ENCODE measurements around the gene ARHGEF9.
A peak's percentile ranks its signal among the peaks of the same experiment; 100 is the strongest.

The ARHGEF9 gene

DNA sequence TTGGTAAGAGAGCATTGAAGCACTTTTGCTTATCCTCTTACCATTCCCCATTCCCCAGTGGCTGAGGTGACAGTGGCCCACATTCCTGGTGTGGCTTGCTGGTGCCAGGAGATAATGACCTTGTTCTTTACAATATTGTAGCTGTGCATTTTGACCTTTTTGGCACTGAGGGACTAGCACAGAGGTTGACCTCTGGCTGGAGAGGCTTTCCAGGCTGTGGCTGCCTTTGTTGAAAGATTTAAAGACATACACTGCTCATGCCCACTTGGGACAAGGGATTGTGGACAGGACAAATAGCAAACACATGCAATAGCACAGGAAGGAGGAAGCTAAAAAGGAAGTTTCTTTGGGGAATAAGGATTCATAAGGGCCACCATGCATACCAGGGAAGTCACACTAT, 65.4 kb downstream of the ARHGEF9 start:
- peaks cover 55% of the 10 kb centered on the region for H3K4me1 ChIP-seq (ENCODE audit: low read length)
- H3K27ac ChIP-seq (ENCODE audit: low read length) = peak overlapping the region; percentile 83; the same call in 1 of the 2 replicates
- no peak overlapping the region for H3K4me3 ChIP-seq (ENCODE audit: low read length)
- H2AFZ ChIP-seq (ENCODE audit: low read length) = no peak overlapping the region
- no peaks in the 10 kb centered on the region for H4K20me1 ChIP-seq (ENCODE audit: insufficient read depth, low read length)
- TF ChIP-seq EZH2 (optimal IDR thresholded peaks at IDR 0.05; ENCODE audit: low read depth, low read length) = no peak
- TF ChIP-seq EZH2phosphoT487 (IDR thresholded peaks at IDR 0.05; ENCODE audit: low read length) = no peak
- TF ChIP-seq CTCF (IDR thresholded peaks at IDR 0.05; ENCODE audit: low read length) = no peak
- no peak for DNase-seq
- H3K79me2 ChIP-seq (ENCODE audit: low read length) = no peaks in the 10 kb centered on the region
- no peaks in the 10 kb centered on the region for H3K9me2 ChIP-seq (replicated peaks; ENCODE audit: insufficient read depth, low read length)
- H3K36me3 ChIP-seq (replicated peaks; ENCODE audit: insufficient read depth, low read length) = no peaks in the 10 kb centered on the region
- H3F3A ChIP-seq (ENCODE audit: insufficient read depth, low read length) = peaks cover 14% of the 10 kb centered on the region
- H3K9me3 ChIP-seq (replicated peaks; ENCODE audit: insufficient read depth, low read length) = no peaks in the 10 kb centered on the region
- no peak overlapping the region for H3K4me2 ChIP-seq (ENCODE audit: low read depth, low read length)
- no peak overlapping the region for H3K9ac ChIP-seq (ENCODE audit: low read length)
- no peaks in the 10 kb centered on the region for H3K27me3 ChIP-seq (replicated peaks; ENCODE audit: insufficient read depth, low read length)

DNA sequence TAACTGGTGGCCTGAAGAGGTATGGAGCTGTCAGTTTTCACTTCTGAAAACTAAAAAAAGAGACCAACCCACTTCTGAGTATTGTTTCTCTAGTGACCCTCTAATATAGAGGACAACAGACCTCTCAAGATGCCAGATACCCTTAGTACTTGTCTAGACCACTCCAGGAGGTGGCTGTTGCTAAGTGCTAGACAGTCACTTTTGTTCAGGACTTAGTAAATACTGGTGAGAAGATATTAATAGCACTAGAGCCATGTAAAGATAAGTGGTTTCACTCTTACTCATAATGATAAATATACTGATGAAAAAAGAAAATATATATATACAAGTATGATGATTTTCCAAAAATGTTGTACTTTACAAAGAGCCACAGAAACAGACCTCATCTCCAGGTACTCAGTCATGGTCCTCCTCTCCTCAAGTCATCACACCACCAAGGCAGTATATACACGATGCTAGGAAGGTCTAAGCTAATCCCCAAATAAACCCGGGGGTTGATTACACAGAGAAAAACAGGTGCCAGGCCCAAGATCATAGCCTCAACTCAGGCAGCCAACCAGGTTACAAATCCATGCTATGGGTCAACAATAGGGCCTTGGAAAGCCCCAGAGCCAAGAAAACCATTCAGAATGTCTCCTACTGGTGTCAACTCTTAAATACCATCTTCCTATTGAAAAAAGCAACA, 66.9 kb downstream of the ARHGEF9 start:
- H3K9me2 ChIP-seq (replicated peaks; ENCODE audit: insufficient read depth, low read length) = no peaks in the 10 kb centered on the region
- no peak overlapping the region for H2AFZ ChIP-seq (ENCODE audit: low read length)
- peak overlapping the region; percentile 83 for H3K27ac ChIP-seq (ENCODE audit: low read length)
- no peaks in the 10 kb centered on the region for H4K20me1 ChIP-seq (ENCODE audit: insufficient read depth, low read length)
- no peaks in the 10 kb centered on the region for H3K9me3 ChIP-seq (replicated peaks; ENCODE audit: insufficient read depth, low read length)
- no peaks in the 10 kb centered on the region for H3K36me3 ChIP-seq (replicated peaks; ENCODE audit: insufficient read depth, low read length)
- no peak overlapping the region for H3K4me3 ChIP-seq (ENCODE audit: low read length)
- no peaks in the 10 kb centered on the region for H3K79me2 ChIP-seq (ENCODE audit: low read length)
- peaks cover 14% of the 10 kb centered on the region for H3F3A ChIP-seq (ENCODE audit: insufficient read depth, low read length)
- H3K9ac ChIP-seq (ENCODE audit: low read length) = no peak overlapping the region; the same call in 1 of the 2 replicates
- peaks cover 55% of the 10 kb centered on the region for H3K4me1 ChIP-seq (ENCODE audit: low read length)
- H3K4me2 ChIP-seq (ENCODE audit: low read depth, low read length) = peak overlapping the region; percentile 45
- TF ChIP-seq EZH2 (optimal IDR thresholded peaks at IDR 0.05; ENCODE audit: low read depth, low read length) (no peak), CTCF (IDR thresholded peaks at IDR 0.05; ENCODE audit: low read length) (no peak), EZH2phosphoT487 (IDR thresholded peaks at IDR 0.05; ENCODE audit: low read length) (no peak)
- H3K27me3 ChIP-seq (replicated peaks; ENCODE audit: insufficient read depth, low read length) = no peaks in the 10 kb centered on the region
- DNase-seq = peak; percentile 47

DNA sequence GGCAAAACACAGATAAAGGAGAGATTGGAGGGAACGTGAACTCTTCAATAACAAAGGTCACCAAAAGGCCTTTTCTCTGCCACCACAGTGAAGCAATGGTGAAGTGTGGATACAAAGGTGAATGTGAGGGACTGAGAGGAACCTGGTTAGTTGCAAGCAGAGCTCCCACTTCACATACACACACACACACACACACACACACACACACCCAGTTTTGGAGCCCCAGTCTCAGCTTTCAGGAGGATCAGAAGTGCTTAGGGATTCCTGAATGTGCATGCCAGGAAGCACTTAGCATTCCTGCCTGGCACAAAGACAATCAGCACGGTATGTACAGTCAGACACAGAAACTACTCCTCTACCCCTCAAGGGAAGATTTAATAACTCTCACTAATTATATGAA, 71.5 kb downstream of the ARHGEF9 start:
- Histone ChIP-seq H3K36me3 (replicated peaks; ENCODE audit: insufficient read depth, low read length) (no peaks in the 10 kb centered on the region), H3F3A (ENCODE audit: insufficient read depth, low read length) (peaks cover 9% of the 10 kb centered on the region), H3K9me3 (replicated peaks; ENCODE audit: insufficient read depth, low read length) (no peaks in the 10 kb centered on the region), H3K9ac (ENCODE audit: low read length) (no peak overlapping the region), H4K20me1 (ENCODE audit: insufficient read depth, low read length) (no peaks in the 10 kb centered on the region), H3K4me3 (ENCODE audit: low read length) (no peak overlapping the region), H3K9me2 (replicated peaks; ENCODE audit: insufficient read depth, low read length) (no peaks in the 10 kb centered on the region), H3K27me3 (replicated peaks; ENCODE audit: insufficient read depth, low read length) (no peaks in the 10 kb centered on the region), H3K4me1 (ENCODE audit: low read length) (peaks cover 13% of the 10 kb centered on the region), H3K79me2 (ENCODE audit: low read length) (no peaks in the 10 kb centered on the region), H2AFZ (ENCODE audit: low read length) (no peak overlapping the region), H3K27ac (ENCODE audit: low read length) (no peak overlapping the region), H3K4me2 (ENCODE audit: low read depth, low read length) (no peak overlapping the region)
- TF ChIP-seq EZH2 (optimal IDR thresholded peaks at IDR 0.05; ENCODE audit: low read depth, low read length) (no peak), CTCF (IDR thresholded peaks at IDR 0.05; ENCODE audit: low read length) (no peak), EZH2phosphoT487 (IDR thresholded peaks at IDR 0.05; ENCODE audit: low read length) (no peak)
- DNase-seq = no peak
